G401 (cell line): Measurements from ENCODE around the gene SHFL. TPM values are rescaled to one million over a fixed set of nuclear protein-coding genes. Genes with fewer than 3 reads are reported as not detected.

Experiments used
- DNase-seq: peaks from one replicate; pipeline ENCODE4 v3.0.0-alpha.2; 2015; ENCODE audit warnings: low spot score
- in situ Hi-C: cut with HindIII; loops from 2 replicates; pipeline ENCODE4 v1.10.0; 2016; ENCODE audit warnings: low sequenced_read_pairs, mixed read lengths
- total RNA-seq: library from RNA; depleted of rRNA; stranded (reverse); fragments of >200 nt; shearing (Covaris generic); gene quantifications from 2 replicates; pipeline ENCODE4 v1.2.3, GENCODE V29; 2014

The SHFL gene
- total RNA-seq, 1 experiment from 2014 or later = 9.5 TPM

- in situ Hi-C loops = no loop called here
- DNase-seq = peak; percentile 98
These were observed 20.2 kb downstream of the SHFL start, which contains the start of gene PPAN for GRCh38 chr19:10106100-10106936. PPAN (plus strand) TSS chr19:10106362; CDS start chr19:10106395, 33 bp downstream.

- in situ Hi-C loops = no loop called here
- DNase-seq = no peak
These were observed 21.1 kb downstream of the SHFL start for GRCh38 chr19:10107254-10107653.

GRCh38 chr19:10107817-10108367 lies 21.8 kb downstream of the SHFL start:
- no peak for DNase-seq
- in situ Hi-C loops = no loop called here

GRCh38 chr19:10109528-10109927 lies 23.4 kb downstream of the SHFL start:
- DNase-seq = no peak
- in situ Hi-C loops = no loop called here

DNA sequence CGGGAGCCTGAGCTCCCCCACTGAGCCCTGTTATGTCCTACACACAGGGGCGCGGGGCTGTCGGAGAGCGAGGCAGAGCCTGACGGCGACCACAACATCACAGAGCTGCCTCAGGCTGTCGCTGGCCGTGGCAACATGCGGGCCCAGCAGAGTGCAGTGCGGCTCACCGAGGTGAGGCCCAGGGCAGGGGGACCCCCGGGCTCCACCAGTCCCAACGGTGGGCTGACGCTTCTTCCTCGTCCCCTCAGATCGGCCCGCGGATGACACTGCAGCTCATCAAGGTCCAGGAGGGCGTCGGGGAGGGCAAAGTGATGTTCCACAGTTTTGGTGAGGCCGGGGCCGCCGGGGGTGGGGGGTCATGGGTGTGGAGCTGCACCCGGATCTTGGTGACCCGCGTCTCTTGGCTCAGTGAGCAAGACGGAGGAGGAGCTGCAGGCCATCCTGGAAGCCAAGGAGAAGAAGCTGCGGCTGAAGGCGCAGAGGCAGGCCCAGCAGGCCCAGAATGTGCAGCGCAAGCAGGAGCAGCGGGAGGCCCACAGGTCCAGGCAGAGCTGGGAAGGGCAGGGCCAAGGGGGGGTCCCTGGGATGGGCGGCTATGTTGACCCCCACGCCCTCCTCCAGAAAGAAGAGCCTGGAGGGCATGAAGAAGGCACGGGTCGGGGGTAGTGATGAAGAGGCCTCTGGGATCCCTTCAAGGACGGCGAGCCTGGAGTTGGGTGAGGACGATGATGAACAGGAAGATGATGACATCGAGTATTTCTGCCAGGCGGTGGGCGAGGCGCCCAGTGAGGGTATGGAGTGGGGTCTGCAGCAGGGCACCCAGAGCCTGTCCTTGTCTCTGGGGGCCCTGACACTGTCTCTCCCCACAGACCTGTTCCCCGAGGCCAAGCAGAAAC lies 24.2 kb downstream of the SHFL start:
- DNase-seq = no peak
- in situ Hi-C loops = no loop called here

GRCh38 chr19:10110972-10111317 lies 24.8 kb downstream of the SHFL start:
- DNase-seq = no peak
- in situ Hi-C loops = no loop called here

DNA sequence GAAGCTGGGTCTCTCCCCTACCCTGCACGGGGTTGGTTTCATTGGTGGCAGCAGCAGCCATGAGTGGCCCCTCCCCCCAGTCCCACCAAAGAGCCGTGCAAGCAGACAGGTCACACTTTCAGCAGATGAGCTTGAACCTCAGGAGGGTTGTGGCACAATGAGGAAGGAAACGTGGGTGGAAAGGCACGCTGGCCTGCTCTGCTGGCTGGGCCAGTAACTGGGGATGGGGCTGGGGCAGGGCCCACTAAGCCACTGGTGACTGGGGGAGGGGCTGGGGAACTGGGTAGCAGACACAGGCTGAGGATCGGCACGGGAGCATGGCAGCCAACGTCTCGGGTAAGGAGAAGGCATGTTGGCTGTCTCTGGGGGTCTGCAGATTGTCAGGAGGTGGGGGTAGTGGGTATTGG lies 25.3 kb downstream of the SHFL start, which contains the start of gene P2RY11:
TSS of gene P2RY11 (plus strand) at position 289 of the 407 bp plus-strand sequence. CDS start at position 318, 29 bp downstream.
- DNase-seq = no peak
- in situ Hi-C loops = no loop called here

DNA sequence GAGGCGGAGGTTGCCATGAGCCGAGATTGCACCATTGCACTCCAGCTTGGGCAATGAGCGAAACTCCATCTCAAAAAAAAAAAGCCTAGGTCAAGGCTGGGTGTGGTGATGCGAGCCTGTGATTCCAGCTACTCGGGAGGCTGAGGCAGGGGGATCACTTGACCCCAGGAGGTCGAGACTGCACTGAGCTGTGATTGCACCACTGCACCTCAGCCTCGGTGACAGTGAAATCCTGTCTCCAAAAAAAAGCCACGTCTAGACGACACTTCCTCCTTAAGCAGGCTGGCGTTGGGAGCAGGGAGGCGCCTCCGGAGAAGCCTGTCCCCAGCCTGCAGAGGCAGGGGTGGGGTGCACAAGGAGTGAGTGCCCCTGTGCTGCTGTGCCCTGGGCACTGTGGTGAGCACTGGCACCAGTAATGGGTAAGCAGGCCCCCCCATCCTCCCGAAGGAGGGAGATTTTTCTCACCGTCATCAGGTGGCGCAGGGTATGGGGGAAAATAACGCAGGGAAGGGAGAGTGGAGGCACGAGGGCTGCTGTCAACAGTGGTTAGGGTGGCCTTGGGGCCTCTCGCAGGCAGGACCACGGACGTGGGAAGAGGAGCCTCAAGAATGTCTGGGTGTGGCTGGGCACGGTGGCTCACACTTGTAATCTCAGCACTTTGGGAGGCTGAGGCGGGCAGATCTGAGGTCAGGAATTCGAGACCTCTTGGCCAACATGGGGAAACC lies 26.1 kb downstream of the SHFL start:
- in situ Hi-C loops = no loop called here
- no peak for DNase-seq

DNA sequence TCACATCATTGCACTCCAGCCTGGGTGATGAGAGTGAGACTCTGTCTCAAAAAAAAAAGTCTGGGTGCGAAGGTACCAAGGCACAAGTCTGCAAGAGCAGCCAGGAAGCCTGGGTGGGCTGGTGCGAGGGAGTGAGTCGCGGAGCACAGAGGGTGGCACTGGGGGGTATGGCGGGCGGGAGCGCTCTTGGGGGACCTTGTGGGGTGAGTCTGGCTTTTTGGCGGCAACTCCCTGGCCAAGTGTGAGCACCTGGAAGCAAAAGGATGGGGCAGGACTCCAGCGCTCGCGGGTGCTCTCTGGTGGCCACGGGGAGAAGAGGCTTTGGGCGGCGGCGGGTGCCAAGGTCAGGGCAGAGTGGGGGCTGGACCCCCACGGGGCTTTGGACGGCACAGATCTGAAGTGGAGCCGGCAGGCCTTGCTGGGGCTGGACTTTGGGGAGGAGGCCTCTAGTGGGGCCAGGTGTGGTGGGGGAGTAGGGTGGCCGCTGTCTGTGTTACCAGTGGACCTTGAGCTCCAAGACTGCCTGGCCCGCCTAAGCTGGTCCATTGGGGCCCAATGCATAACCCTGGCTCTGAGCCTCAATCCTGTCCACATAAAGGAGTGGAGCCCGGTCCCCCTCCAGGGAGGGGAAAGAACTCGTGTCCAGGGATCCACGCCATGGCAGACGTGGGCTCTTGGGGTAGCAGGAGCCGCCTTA lies 26.9 kb downstream of the SHFL start:
- DNase-seq = peak; percentile 40
- in situ Hi-C loops = no loop called here

DNA sequence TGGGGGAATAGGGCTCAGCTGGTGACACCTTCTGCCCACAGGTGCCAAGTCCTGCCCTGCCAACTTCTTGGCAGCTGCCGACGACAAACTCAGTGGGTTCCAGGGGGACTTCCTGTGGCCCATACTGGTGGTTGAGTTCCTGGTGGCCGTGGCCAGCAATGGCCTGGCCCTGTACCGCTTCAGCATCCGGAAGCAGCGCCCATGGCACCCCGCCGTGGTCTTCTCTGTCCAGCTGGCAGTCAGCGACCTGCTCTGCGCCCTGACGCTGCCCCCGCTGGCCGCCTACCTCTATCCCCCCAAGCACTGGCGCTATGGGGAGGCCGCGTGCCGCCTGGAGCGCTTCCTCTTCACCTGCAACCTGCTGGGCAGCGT lies 27.5 kb downstream of the SHFL start:
- in situ Hi-C loops = no loop called here
- no peak for DNase-seq

DNA sequence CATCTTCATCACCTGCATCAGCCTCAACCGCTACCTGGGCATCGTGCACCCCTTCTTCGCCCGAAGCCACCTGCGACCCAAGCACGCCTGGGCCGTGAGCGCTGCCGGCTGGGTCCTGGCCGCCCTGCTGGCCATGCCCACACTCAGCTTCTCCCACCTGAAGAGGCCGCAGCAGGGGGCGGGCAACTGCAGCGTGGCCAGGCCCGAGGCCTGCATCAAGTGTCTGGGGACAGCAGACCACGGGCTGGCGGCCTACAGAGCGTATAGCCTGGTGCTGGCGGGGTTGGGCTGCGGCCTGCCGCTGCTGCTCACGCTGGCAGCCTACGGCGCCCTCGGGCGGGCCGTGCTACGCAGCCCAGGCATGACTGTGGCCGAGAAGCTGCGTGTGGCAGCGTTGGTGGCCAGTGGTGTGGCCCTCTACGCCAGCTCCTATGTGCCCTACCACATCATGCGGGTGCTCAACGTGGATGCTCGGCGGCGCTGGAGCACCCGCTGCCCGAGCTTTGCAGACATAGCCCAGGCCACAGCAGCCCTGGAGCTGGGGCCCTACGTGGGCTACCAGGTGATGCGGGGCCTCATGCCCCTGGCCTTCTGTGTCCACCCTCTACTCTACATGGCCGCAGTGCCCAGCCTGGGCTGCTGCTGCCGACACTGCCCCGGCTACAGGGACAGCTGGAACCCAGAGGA lies 28.0 kb downstream of the SHFL start:
- in situ Hi-C loops = no loop called here
- no peak for DNase-seq

- DNase-seq = no peak
- in situ Hi-C loops = no loop called here
These were observed 28.7 kb downstream of the SHFL start for GRCh38 chr19:10114651-10115391.

DNA sequence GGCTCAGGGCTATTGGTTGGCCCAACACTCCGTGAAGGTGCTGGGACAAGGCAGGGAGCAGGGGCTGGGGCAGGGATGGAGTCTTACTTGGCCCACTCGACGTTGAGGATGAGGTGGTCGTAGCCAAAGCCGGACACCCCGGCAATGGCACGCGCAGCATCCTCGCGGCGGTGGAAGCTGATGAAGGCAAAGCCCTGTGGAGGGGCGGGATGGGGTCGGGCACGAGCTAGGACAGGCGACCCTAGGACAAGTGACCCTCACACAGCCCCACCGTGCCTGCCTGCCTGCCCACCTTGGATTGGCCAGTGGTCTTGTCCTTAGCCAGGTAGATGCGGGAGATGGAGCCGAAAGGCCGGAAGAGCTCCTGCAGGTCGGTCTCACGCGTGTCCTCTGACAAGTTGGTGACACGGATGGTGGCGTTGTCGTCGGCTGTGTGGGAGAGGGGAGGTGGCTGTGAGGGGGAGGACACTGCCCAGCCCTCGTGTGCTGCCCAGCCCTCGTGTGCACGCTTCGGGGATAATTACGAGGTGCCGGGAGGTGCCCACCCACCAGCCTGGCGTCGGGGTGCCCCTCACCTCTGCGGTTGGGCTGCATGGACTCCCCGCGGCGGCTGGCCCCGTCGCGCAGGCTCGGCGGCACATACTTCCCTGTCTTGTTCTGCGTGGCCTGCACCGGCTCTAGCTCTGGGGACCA lies 29.4 kb downstream of the SHFL start:
- in situ Hi-C loops = no loop called here
- DNase-seq = no peak

DNA sequence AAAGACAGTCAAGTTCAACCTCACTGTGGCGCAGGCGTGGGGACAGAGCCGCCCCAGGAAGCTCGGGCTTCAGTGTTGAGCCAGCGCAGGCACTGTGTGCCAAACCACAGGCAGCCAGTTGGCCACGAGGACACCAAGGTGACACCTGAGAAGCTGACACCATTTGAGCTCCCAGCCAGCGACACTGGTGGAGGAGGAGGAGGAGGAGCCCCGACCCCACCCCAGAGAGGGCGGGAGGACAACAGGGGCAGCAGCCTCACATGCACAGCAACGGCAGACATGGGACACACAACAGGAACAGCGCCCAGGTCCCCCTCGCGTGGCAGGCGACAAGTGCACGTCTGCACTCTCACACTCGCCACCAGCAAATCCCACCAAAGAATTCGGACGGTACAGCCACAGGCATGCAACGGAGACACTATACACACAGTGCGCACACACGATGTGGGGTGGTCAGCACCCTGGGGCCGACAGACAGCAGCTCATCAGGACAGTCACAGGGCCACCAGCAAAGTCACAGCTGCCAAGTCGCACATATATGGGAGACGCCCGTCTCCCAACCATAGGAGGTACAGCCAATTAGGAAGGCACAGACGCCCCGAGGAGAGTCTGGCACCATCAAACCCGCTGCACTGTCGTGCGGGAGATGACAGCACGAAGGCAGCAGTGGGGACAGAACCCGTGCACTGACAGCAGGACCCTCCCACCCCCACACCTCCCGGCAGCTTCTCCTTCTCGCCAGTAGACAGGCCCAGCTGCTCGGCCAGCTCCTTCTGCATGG lies 30.2 kb downstream of the SHFL start:
- DNase-seq = no peak
- in situ Hi-C loops = no loop called here

- in situ Hi-C loops = no loop called here
- no peak for DNase-seq
These were observed 30.9 kb downstream of the SHFL start for GRCh38 chr19:10116866-10117616.

DNA sequence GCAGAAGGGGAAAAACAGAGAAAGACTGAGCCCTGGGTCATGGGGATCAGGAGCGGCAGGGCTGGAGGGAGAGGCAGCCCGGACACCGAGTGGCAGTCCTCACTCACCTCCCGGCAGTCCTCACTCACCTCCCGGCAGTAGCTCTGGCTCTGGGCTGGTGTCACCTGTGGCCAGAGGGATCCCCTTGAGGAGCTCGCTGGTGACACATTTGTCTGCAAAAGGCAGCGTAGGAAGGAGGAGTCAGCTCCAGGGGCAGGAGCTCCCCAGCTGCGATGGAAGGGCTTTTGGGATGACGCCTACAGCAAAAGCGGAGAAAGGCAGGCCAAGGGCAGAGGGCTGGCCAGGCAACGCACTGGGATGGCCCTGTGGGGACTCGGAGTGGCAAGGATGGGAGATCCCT lies 32.8 kb downstream of the SHFL start:
- in situ Hi-C loops = no loop called here
- no peak for DNase-seq
